GM12892 (cell line): ENCODE measurements around the gene ADPRH.
A peak's percentile ranks its signal among the peaks of the same experiment; 100 is the strongest.
"Not testable (repeated sequence)": the region's sequence is repeated elsewhere in the genome, so short reads cannot be mapped to it uniquely, and the experiment has no call there.

Source experiments
- DNase-seq: peaks from one replicate; pipeline ENCODE4 v3.0.0; 2011; ENCODE audit not compliant: insufficient read length
- FAIRE-seq: peaks from 2 replicates; lab custom pipeline; 2011; peaks lifted over from hg19 to GRCh38; lab: Jason Lieb, UNC
- POLR2A ChIP-seq: IDR thresholded peaks from 2 replicates; pipeline ENCODE4 v1.6.1; 2011; ENCODE audit warnings: low read depth, low read length, control low read depth
- POLR2AphosphoS5 ChIP-seq: IDR thresholded peaks from 2 replicates; pipeline ENCODE4 v1.6.1; 2011; ENCODE audit warnings: low read depth, low read length, control low read depth
- TAF1 ChIP-seq: IDR thresholded peaks from 2 replicates; pipeline ENCODE4 v1.6.1; 2011; ENCODE audit warnings: low read depth, mild to moderate bottlenecking, control low read depth, low read length, borderline replicate concordance

The ADPRH gene

GRCh38 chr3:119550192-119550910 is 28.9 kb upstream of the ADPRH start:
- FAIRE-seq (no peak), DNase-seq (no peak)
- peak; percentile 78 for TF ChIP-seq POLR2AphosphoS5
- peak; percentile 55; the same call in 1 of the 2 replicates for TF ChIP-seq POLR2A
- TF ChIP-seq TAF1, result no peak

DNA sequence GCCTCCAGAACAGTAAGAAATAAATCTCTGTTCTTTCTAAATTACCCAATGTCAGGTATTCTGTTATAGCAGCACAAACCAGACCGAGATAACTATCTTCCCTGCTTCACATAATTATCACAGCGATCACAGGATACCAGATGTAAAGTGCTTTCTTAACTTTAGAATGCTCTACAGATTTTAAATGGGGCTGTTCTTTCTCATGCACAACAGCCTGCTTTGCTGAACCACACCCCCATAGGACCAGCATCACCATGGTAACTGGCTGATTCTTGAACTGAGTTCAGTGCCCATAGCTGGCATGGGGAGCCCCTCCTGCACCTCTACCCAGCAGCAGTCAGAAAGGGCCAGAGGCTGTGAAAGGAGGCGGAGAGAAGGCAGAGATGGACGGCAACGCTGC is 27.7 kb upstream of the ADPRH start:
- no peak for FAIRE-seq
- DNase-seq, result no peak
- no peak; the same call in 1 of the 2 replicates for TF ChIP-seq POLR2AphosphoS5
- TF ChIP-seq POLR2A, result peak; percentile 40; the same call in 1 of the 2 replicates
- no peak for TF ChIP-seq TAF1

GRCh38 chr3:119552928-119553327 is 26.4 kb upstream of the ADPRH start:
- not testable (repeated sequence) for DNase-seq, FAIRE-seq

DNA sequence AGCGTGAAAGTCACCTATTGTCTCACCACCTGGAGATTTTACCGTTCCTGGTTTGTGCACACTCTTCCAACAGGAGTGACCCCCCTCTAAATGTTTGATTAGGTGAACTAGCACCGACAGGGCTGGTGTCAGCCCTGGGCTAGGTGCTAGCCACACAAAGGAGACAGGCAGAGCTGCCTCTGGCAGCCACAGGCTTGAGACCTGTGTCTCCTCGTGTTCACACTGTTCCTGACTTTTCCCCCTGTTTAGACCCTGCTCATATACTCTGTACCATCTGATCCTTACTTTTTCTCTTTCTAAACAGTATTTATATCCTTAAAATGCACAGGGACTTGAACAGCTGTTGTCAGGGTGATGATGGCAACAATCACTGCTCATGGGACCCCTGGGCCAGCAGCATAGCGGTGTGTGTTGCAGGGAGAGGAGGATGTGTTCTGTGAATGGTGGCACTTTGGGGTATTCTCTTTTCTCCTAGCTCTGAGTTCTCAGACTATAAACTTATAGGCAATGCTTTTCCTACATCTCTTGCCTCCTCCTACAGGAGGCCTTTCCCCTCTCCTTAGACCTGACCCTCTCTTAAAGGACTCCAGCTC is 25.4 kb upstream of the ADPRH start:
- TF ChIP-seq POLR2AphosphoS5, result no peak
- TF ChIP-seq POLR2A, result peak; percentile 46; the same call in 1 of the 2 replicates
- no peak for TF ChIP-seq TAF1
- FAIRE-seq, result peak; percentile 75
- no peak for DNase-seq

- FAIRE-seq (no peak), DNase-seq (no peak)
- TF ChIP-seq POLR2AphosphoS5 (peak; percentile 69; the same call in 1 of the 2 replicates), POLR2A (peak; percentile 65; the same call in 1 of the 2 replicates), TAF1 (no peak)
These were observed 24.0 kb upstream of the ADPRH start for GRCh38 chr3:119555309-119555735.

- DNase-seq (no peak), FAIRE-seq (peak; percentile 93)
- no peak for TF ChIP-seq POLR2A
- no peak; the same call in none of the 2 replicates for TF ChIP-seq POLR2AphosphoS5
- no peak for TF ChIP-seq TAF1
These were observed 23.4 kb upstream of the ADPRH start for GRCh38 chr3:119555929-119556328.

DNA sequence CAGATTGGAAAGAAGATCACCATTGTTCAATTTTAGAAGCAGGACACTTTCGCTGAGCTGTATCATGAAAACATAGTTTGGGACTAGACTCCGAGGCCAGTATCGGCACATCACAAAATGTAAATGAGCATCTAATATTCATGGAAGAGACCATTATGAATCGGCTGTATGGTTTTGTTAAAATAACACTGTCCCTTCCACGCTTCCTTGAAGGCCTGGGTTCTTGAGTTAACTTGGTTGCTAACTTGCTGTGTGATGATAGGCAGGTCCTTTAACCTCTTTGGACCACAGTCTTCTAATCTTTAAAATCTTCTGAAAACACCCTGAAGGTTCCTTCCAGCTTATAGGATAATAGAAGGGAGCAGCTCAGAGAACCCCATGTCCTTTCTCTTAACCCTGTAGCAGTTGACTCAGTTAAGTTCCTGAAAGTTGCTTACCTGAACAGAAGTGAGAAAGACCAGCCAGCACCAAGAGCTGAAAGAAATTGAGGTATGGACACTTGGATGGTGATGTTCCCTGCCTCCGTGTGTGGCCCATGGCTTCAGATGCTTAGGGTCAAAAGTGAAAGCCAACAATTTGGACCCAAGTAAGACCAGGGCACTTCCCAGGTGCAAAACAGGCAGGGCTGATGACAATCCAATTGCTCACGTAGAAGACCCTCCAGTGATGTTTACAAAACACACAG is 22.0 kb upstream of the ADPRH start:
- TF ChIP-seq POLR2AphosphoS5, result 0 out of 2 replicates have a peak, but pooled peaks have one; percentile 50
- TF ChIP-seq POLR2A, result no peak; the same call in 1 of the 2 replicates
- FAIRE-seq (no peak), DNase-seq (no peak)

- peak; percentile 95 for FAIRE-seq
- DNase-seq, result no peak
- TF ChIP-seq POLR2A, result no peak
- no peak for TF ChIP-seq POLR2AphosphoS5
- no peak for TF ChIP-seq TAF1
These were observed 21.4 kb upstream of the ADPRH start for GRCh38 chr3:119557877-119558269.

- peak; percentile 58 for FAIRE-seq
- TF ChIP-seq POLR2AphosphoS5, result no peak
- TF ChIP-seq TAF1, result peak; percentile 39; the same call in 1 of the 2 replicates
- DNase-seq, result no peak
These were observed 20.5 kb upstream of the ADPRH start for GRCh38 chr3:119558626-119559317.

GRCh38 chr3:119559441-119559963 is 19.8 kb upstream of the ADPRH start, which contains the start of gene CD80:
CD80 (minus strand) TSS chr3:119559614; CDS start chr3:119557728, 1,886 bp downstream.
- FAIRE-seq (peak; percentile 99), DNase-seq (peak; percentile 27)
- TF ChIP-seq POLR2A, result peak; percentile 84
- TF ChIP-seq POLR2AphosphoS5, result peak; percentile 63
- TF ChIP-seq TAF1, result peak; percentile 71; the same call in 1 of the 2 replicates

- TF ChIP-seq POLR2AphosphoS5, result no peak; the same call in 1 of the 2 replicates
- no peak for TF ChIP-seq POLR2A
- TF ChIP-seq TAF1, result peak; percentile 33; the same call in 1 of the 2 replicates
- no peak for FAIRE-seq
These were observed 19.1 kb upstream of the ADPRH start for GRCh38 chr3:119560160-119560559.

More at GRCh38 chr3:119560160-119560559, 19.1 kb upstream of the ADPRH start:
- DNase-seq, result no peak
